ENCODE results near the gene UPK3A. TPM values are rescaled to one million over a fixed set of nuclear protein-coding genes. Genes with fewer than 3 reads are reported as not detected.

Gene UPK3A
- total RNA-seq, 1 experiment from 2014 or later = not detected

DNA sequence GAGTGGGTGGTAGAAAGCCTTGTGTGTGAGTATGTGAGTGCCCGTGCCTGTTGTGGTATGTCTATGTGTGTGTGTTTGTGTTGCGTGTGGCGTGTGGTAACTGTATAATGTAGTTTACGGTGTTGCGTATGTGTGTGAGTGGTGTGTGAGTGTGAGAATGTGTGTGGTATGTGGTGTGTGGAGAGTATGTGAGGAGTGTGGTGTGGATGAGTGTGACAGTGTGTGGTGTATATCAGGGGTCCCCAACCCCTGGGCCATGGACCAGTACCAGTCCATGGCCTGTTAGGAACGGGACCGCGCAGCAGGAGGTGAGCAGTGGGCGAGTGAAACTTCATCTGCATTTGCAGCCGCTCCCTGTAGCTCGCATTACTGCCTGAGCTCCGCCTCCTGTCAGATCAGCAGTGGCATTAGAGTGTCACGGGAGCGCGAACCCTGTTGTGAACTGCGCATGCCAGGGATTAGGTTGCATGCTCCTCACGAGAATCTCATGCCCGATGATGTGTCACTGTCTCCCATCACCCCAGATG, 5.7 kb downstream of the UPK3A start:
- CTCF ChIA-PET = interaction anchor here (0.6 kb wide), 1 partner anchor 151 kb away, joined by 5 read pairs; no protein-coding TSS in a partner anchor
- Histone ChIP-seq H3K27me3 (ENCODE audit: control insufficient read depth, insufficient read depth, low read length) (no peaks in the 10 kb centered on the region), H3K36me3 (ENCODE audit: control insufficient read depth, insufficient read depth, low read length) (no peaks in the 10 kb centered on the region), H3K4me3 (ENCODE audit: low read depth in 2 of 2, low read length in 2 of 2) (no peak overlapping the region), H3K4me1 (ENCODE audit: control insufficient read depth, insufficient read depth, low read length) (no peaks in the 10 kb centered on the region), H3K9me3 (ENCODE audit: control insufficient read depth, insufficient read depth, low read depth, low read length) (no peaks in the 10 kb centered on the region), H3K27ac (ENCODE audit: low read length) (no peak overlapping the region)
- ATAC-seq (peak; percentile 18; the same call in 1 of the 2 replicates), DNase-seq (ENCODE audit: low read depth, low spot score) (no peak)
- POLR2A ChIA-PET = no interaction called here
- in situ Hi-C loops (cut with HindIII; ENCODE audit: low pct_unique_long_range_greater_than_20kb, low sequenced_read_pairs) (no loop called here), intact Hi-C loops (cut with micrococcal nuclease; ENCODE audit: unreplicated experiment) (no loop called here)
- BruUV-seq (replicated peaks) = no TSS peak
- TF ChIP-seq SIN3A (IDR thresholded peaks at IDR 0.05; ENCODE audit: borderline replicate concordance, insufficient read depth, low read depth, low read length) (no peak), TCF7L2 (IDR thresholded peaks at IDR 0.05; ENCODE audit: low read depth, low read length) (no peak), POLR2AphosphoS5 (IDR thresholded peaks at IDR 0.05; ENCODE audit: low read depth, low read length) (no peak)
- TF ChIP-seq, protein P1, sequence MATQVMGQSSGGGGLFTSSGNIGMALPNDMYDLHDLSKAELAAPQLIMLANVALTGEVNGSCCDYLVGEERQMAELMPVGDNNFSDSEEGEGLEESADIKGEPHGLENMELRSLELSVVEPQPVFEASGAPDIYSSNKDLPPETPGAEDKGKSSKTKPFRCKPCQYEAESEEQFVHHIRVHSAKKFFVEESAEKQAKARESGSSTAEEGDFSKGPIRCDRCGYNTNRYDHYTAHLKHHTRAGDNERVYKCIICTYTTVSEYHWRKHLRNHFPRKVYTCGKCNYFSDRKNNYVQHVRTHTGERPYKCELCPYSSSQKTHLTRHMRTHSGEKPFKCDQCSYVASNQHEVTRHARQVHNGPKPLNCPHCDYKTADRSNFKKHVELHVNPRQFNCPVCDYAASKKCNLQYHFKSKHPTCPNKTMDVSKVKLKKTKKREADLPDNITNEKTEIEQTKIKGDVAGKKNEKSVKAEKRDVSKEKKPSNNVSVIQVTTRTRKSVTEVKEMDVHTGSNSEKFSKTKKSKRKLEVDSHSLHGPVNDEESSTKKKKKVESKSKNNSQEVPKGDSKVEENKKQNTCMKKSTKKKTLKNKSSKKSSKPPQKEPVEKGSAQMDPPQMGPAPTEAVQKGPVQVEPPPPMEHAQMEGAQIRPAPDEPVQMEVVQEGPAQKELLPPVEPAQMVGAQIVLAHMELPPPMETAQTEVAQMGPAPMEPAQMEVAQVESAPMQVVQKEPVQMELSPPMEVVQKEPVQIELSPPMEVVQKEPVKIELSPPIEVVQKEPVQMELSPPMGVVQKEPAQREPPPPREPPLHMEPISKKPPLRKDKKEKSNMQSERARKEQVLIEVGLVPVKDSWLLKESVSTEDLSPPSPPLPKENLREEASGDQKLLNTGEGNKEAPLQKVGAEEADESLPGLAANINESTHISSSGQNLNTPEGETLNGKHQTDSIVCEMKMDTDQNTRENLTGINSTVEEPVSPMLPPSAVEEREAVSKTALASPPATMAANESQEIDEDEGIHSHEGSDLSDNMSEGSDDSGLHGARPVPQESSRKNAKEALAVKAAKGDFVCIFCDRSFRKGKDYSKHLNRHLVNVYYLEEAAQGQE (IDR thresholded peaks at IDR 0.05; ENCODE audit: insufficient read depth in 1 of 2, low read depth in 2 of 2, low read length in 1 of 2) = no peak
- TF ChIP-seq, protein P2, sequence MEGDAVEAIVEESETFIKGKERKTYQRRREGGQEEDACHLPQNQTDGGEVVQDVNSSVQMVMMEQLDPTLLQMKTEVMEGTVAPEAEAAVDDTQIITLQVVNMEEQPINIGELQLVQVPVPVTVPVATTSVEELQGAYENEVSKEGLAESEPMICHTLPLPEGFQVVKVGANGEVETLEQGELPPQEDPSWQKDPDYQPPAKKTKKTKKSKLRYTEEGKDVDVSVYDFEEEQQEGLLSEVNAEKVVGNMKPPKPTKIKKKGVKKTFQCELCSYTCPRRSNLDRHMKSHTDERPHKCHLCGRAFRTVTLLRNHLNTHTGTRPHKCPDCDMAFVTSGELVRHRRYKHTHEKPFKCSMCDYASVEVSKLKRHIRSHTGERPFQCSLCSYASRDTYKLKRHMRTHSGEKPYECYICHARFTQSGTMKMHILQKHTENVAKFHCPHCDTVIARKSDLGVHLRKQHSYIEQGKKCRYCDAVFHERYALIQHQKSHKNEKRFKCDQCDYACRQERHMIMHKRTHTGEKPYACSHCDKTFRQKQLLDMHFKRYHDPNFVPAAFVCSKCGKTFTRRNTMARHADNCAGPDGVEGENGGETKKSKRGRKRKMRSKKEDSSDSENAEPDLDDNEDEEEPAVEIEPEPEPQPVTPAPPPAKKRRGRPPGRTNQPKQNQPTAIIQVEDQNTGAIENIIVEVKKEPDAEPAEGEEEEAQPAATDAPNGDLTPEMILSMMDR (IDR thresholded peaks at IDR 0.05) = no peak

DNA sequence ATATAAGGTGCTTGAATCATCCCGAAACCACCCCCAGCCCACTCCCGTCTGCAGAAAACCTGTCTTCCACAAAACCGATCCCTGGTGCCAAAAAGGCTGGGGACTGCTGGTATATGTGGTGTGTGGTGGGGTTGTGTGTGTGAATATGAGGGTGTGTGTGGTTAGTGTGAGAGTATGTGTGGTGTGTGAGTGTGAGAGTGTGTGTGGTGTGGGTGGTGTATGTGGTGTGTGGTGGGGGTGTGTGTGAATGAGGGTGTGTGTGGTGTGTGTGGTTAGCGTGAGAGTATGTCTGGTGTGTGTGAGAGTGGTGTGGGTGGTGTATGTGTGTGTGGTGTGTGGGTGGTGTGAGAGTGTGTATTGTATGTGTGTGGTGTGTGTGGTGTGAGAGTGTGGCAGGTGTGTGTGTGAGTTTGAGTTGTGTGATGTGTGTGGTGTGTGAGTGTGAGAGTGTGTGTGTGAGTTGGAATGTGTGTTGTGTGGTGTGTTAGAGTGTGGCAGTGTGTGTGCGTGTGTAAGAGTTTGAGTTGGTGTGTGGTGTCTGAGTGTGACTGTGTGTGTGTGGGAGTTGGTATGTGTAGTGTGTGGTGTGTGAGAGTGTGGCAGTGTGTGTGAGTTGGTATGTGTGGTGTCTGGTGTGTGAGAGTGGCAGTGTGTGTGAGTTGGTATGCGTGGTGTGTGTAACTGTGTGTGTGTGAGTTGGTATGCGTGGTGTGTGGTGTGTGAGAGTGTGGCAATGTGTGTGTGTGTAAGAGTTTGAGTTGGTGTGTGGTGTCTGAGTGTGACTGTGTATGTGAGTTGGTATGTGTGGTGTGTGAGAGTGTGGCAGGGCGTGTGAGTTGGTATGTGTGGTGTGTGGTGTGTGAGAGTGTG, 6.5 kb downstream of the UPK3A start:
- no peak overlapping the region for H3K27ac ChIP-seq (ENCODE audit: low read length)
- BruUV-seq (replicated peaks) = no TSS peak
- in situ Hi-C loops (cut with HindIII; ENCODE audit: low pct_unique_long_range_greater_than_20kb, low sequenced_read_pairs) = no loop called here
- TF ChIP-seq, protein P1 (IDR thresholded peaks at IDR 0.05; ENCODE audit: insufficient read depth in 1 of 2, low read depth in 2 of 2, low read length in 1 of 2) = no peak
- TF ChIP-seq, protein P2 (IDR thresholded peaks at IDR 0.05) = no peak
- TF ChIP-seq POLR2AphosphoS5 (IDR thresholded peaks at IDR 0.05; ENCODE audit: low read depth, low read length) (no peak), SIN3A (IDR thresholded peaks at IDR 0.05; ENCODE audit: borderline replicate concordance, insufficient read depth, low read depth, low read length) (no peak)
- no peak overlapping the region for H3K4me3 ChIP-seq (ENCODE audit: low read depth in 2 of 2, low read length in 2 of 2)
- ChIA-PET POLR2A (no interaction called here), CTCF (interaction anchor here (0.6 kb wide), 1 partner anchor 150 kb away, joined by 5 read pairs; no protein-coding TSS in a partner anchor)
- intact Hi-C loops (cut with micrococcal nuclease; ENCODE audit: unreplicated experiment) = no loop called here
- no peak for DNase-seq (ENCODE audit: low read depth, low spot score)
- H3K36me3 ChIP-seq (ENCODE audit: control insufficient read depth, insufficient read depth, low read length) = no peaks in the 10 kb centered on the region
- no peak for ATAC-seq
- H3K9me3 ChIP-seq (ENCODE audit: control insufficient read depth, insufficient read depth, low read depth, low read length) = no peaks in the 10 kb centered on the region
- no peaks in the 10 kb centered on the region for H3K27me3 ChIP-seq (ENCODE audit: control insufficient read depth, insufficient read depth, low read length)
- H3K4me1 ChIP-seq (ENCODE audit: control insufficient read depth, insufficient read depth, low read length) = no peaks in the 10 kb centered on the region
